Activated CD4-positive, alpha-beta T cell treated with anti-CD3 and anti-CD28 coated beads for 36 hours (primary cell): ENCODE results near the gene PPM1E. TPM values are rescaled to one million over a fixed set of nuclear protein-coding genes. Genes with fewer than 3 reads are reported as not detected.
"Not testable (repeated sequence)": the region's sequence is repeated elsewhere in the genome, so short reads cannot be mapped to it uniquely, and the experiment has no call there.

Experiments
- ATAC-seq: fragments of 200-7000 bp; cut with Tn5 transposase; one replicate; pipeline ENCODE4 v1.10.0; 2021; ENCODE audit warnings: mild to moderate bottlenecking, moderate library complexity
- CTCF ChIA-PET: fragments of 350-600 bp; sonication (Branson Sonifier 250); formaldehyde crosslinking; loops from one replicate; lab custom pipeline; 2021; ENCODE audit warnings: antibody characterized with exemption; lab: Charles Lee
- POLR2A ChIA-PET: fragments of 350-600 bp; sonication (Branson Sonifier 250); formaldehyde crosslinking; loops from one replicate; lab custom pipeline; 2021; ENCODE audit warnings: antibody characterized with exemption, inconsistent platforms; lab: Charles Lee
- DNase-seq: peaks from one replicate; pipeline ENCODE4 v3.0.0-alpha.2; 2020
- H3K27ac Mint-ChIP-seq: one replicate; pipeline ENCODE4 v1.8.0; 2021; ENCODE audit warnings: mixed read lengths
- H3K27me3 Mint-ChIP-seq: one replicate; pipeline ENCODE4 v1.8.0; 2021; ENCODE audit warnings: mixed read lengths
- H3K36me3 Mint-ChIP-seq: one replicate; pipeline ENCODE4 v1.8.0; 2021; ENCODE audit warnings: low read depth, mixed read lengths
- H3K4me1 Mint-ChIP-seq: one replicate; pipeline ENCODE4 v1.8.0; 2021; ENCODE audit warnings: mixed read lengths
- H3K4me3 Mint-ChIP-seq: one replicate; pipeline ENCODE4 v1.8.0; 2021; ENCODE audit warnings: mild to moderate bottlenecking, moderate library complexity, mixed read lengths
- H3K9me3 Mint-ChIP-seq: one replicate; pipeline ENCODE4 v1.8.0; 2021; ENCODE audit warnings: low read depth, mixed read lengths
- intact Hi-C, 2 experiments: fragments of 100-400 bp; cut with DNase I in 1 of 2; cut with micrococcal nuclease in 1 of 2; formaldehyde crosslinking; loops; one replicate each; pipeline versions ENCODE4 v1.14.2 to v1.15.1; 2022 to 2024; cut with DNase I, micrococcal nuclease
- total RNA-seq, 2 experiments: library from RNA; stranded (reverse); gene quantifications; one replicate each; pipeline ENCODE4 v1.2.3, GENCODE V29; 2021

The PPM1E gene
- total RNA-seq, 2 experiments from 2014 or later, result not detected

DNA sequence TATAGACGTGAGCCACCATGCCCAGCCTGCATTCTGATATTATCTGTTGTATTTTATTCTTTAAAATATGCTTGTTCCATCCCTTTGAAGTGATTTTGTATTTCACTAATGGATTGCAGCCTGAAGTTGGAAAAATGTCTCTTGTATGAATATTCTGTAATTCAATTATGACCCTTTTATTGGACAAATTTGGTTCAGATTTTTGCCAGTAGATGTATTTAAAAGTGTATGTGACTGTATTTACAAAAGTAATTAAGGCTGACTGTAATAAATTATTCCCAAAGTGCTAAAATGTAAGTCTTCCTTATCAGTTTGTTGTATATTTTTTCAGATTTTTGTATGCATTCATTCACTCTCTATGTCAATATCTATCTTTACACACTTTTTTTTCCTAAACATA lies 23.8 kb downstream of the PPM1E start:
- no peaks in the 10 kb centered on the region for H3K9me3 Mint-ChIP-seq
- intact Hi-C loops, result no loop called here
- H3K4me1 Mint-ChIP-seq, result no peaks in the 10 kb centered on the region
- no peak overlapping the region for H3K4me3 Mint-ChIP-seq
- ChIA-PET CTCF (no interaction called here), POLR2A (no interaction called here)
- H3K36me3 Mint-ChIP-seq, result no peaks in the 10 kb centered on the region
- peaks cover 2% of the 10 kb centered on the region for H3K27me3 Mint-ChIP-seq
- H3K27ac Mint-ChIP-seq, result no peak overlapping the region
- no peak for DNase-seq
- ATAC-seq, result no peak

DNA sequence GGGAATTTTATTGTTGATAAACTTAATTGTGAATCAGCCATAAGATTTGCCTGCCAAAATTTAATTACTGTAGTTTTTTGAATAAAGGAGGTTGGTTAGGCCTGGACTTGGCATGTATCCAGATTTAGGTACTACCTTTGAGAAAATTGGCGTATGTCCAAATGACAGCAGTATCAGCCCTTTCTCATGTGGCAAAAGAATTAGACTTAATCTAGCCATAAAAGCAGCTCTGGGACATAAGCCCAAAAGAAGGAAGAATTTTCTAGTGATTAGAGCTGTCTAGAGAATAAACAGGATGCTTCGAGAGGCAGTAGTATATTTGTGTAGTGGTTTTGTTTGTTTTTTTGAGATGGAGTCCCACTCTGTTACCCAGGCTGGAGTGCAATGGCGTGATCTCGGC lies 27.7 kb downstream of the PPM1E start:
- Mint-ChIP-seq H3K27ac (no peak overlapping the region), H3K4me1 (no peaks in the 10 kb centered on the region), H3K27me3 (peaks cover 3% of the 10 kb centered on the region), H3K4me3 (no peak overlapping the region), H3K9me3 (no peaks in the 10 kb centered on the region), H3K36me3 (no peaks in the 10 kb centered on the region)
- ATAC-seq, result no peak
- POLR2A ChIA-PET, result no interaction called here
- no peak for DNase-seq
- CTCF ChIA-PET, result interaction anchor here (1.3 kb wide), 1 partner anchor 31 kb away, joined by 3 read pairs; no protein-coding TSS in a partner anchor
- intact Hi-C loops, result no loop called here

DNA sequence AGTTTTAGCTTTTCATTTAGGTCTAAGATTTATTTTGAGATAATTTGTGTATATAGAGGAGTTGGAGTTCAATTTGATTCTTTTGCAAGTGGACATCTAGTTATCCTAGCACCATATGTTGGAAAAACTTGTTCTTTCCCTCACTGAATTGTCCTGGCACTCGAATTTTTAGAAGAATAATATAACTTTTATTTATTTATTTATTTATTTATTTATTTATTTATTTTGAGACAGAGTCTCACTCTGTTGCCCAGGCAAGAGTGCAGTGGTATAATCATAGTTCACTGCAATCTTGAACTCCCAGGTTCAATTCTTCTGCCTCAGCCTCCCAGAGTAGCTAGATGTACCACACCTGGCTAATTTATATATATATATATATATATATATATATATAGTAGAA lies 29.4 kb downstream of the PPM1E start:
- no peaks in the 10 kb centered on the region for H3K36me3 Mint-ChIP-seq
- ATAC-seq, result no peak
- peaks cover 5% of the 10 kb centered on the region for H3K4me1 Mint-ChIP-seq
- ChIA-PET POLR2A (no interaction called here), CTCF (interaction anchor here (1.6 kb wide), 1 partner anchor 74 kb away, joined by 4 read pairs; no protein-coding TSS in a partner anchor)
- peaks cover 6% of the 10 kb centered on the region for H3K27me3 Mint-ChIP-seq
- no peak for DNase-seq
- no peaks in the 10 kb centered on the region for H3K9me3 Mint-ChIP-seq
- intact Hi-C loops, result no loop called here
- H3K27ac Mint-ChIP-seq, result no peak overlapping the region
- H3K4me3 Mint-ChIP-seq, result no peak overlapping the region

DNA sequence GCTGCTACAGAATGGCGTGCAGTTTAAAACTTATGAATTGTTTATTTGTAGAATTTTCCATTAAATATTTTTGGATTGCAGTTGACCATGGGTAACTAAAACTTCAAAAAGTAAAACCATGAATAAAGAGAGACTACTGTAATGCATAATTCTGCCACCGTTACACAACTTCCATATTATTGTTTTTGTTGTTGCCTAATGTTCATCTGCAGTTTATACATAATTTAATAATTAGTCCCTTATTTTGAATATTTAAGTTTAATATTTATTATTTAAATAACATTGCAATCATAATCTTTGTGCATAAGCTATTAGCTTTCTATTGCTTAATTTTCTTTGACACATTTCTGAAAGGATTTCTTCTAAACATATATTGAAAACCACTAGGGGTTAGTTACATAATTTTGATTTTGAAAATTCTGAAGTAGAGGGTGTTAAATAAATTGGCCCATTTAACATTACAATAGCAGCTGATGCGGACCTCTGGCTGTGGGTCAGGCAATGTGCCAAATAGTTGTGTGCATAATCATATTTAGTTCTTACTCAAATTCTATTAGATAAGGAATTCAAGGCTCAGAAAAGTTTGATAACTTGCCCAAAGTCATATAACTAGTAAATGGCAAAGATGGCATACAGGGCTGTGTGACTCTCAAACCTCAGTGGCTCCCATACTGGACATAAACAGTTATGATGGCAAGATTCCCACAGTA lies 31.1 kb downstream of the PPM1E start:
- no peak for DNase-seq
- peaks cover 5% of the 10 kb centered on the region for H3K4me1 Mint-ChIP-seq
- H3K27me3 Mint-ChIP-seq, result peaks cover 8% of the 10 kb centered on the region
- no peak overlapping the region for H3K27ac Mint-ChIP-seq
- H3K4me3 Mint-ChIP-seq, result no peak overlapping the region
- ChIA-PET POLR2A (no interaction called here), CTCF (no interaction called here)
- ATAC-seq, result no peak
- intact Hi-C loops, result no loop called here
- no peaks in the 10 kb centered on the region for H3K36me3 Mint-ChIP-seq
- no peaks in the 10 kb centered on the region for H3K9me3 Mint-ChIP-seq

DNA sequence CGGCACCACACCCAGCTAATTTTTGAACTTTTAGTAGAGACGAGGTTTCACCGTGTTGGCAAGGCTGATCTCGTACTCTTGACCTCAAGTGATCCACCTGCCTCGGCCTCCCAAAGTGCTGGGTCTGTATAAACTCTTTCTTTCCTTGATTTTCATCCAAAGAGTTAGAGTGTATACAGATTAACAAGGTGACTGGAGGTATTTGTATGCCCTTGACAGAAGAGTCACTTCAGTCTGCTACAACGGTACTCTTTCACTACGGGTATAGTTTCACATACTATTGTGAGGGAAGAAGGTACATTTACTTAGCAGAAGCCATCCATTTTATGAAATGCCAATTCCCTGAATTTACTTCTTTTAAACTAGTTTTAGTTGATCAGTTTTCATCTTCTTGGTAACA lies 32.5 kb downstream of the PPM1E start:
- H3K4me3 Mint-ChIP-seq, result no peak overlapping the region
- H3K36me3 Mint-ChIP-seq, result no peaks in the 10 kb centered on the region
- H3K27me3 Mint-ChIP-seq, result peaks cover 11% of the 10 kb centered on the region
- ATAC-seq (no peak), DNase-seq (no peak)
- peaks cover 5% of the 10 kb centered on the region for H3K4me1 Mint-ChIP-seq
- intact Hi-C loops, result no loop called here
- H3K9me3 Mint-ChIP-seq, result no peaks in the 10 kb centered on the region
- POLR2A ChIA-PET, result no interaction called here
- CTCF ChIA-PET, result interaction anchor here (0.6 kb wide), 1 partner anchor 536 kb away, joined by 3 read pairs; no protein-coding TSS in a partner anchor
- no peak overlapping the region for H3K27ac Mint-ChIP-seq

DNA sequence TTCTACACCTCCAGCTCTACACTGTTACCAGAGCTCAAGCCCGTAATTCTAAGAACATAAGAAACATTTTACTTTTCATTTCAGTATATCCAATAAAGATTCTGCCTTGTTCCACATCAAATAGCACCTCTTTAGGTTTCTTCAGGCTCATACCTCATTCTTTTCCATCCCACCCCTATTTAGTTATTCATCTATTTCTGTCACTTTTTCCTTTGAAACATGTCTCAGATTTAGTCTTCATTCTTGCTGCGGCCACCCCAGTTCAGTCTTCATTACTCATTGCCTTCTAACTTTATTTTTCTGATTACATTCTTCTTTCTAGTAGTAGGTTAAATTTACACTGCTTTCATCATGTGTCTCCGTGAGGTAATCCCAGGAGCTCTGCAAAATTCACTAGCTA lies 33.5 kb downstream of the PPM1E start:
- intact Hi-C loops, result loop anchor here in 1 of 2 experiments (1.0 kb wide), 1 partner anchor 212 kb away; no protein-coding TSS in a partner anchor
- ChIA-PET CTCF (no interaction called here), POLR2A (interaction anchor here (1.0 kb wide), 1 partner anchor 157 kb away, joined by 5 read pairs; no protein-coding TSS in a partner anchor)
- H3K4me1 Mint-ChIP-seq, result peaks cover 5% of the 10 kb centered on the region
- H3K4me3 Mint-ChIP-seq, result no peak overlapping the region
- H3K9me3 Mint-ChIP-seq, result no peaks in the 10 kb centered on the region
- ATAC-seq (peak; percentile 85), DNase-seq (peak; percentile 29)
- peaks cover 11% of the 10 kb centered on the region for H3K27me3 Mint-ChIP-seq
- H3K36me3 Mint-ChIP-seq, result no peaks in the 10 kb centered on the region
- H3K27ac Mint-ChIP-seq, result no peak overlapping the region

DNA sequence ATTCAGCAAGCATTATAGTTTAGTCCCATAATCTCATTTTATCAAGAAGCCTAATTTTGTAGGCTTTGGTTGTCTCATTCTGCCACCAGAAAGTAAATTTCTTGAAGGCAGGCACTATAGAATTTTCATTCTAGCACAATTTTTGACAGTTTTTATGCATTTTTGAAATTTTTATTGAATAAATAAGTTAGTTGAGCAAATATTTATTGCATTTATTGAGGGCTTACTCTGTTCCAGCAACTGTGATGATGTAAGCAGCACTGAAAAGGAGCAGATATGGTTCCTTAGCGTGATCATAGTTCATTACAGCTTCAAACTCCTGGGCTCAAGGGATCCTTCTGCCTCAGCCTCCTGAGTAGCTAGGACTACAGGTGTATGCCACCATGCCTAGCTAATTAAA lies 34.2 kb downstream of the PPM1E start:
- H3K4me1 Mint-ChIP-seq, result peaks cover 5% of the 10 kb centered on the region
- ChIA-PET CTCF (no interaction called here), POLR2A (interaction anchor here (0.6 to 1.0 kb wide), 2 partner anchors 13 to 158 kb away, joined by 4 to 5 read pairs; no protein-coding TSS in a partner anchor)
- DNase-seq, result no peak
- peaks cover 3% of the 10 kb centered on the region for H3K9me3 Mint-ChIP-seq
- ATAC-seq, result no peak
- H3K27me3 Mint-ChIP-seq, result peaks cover 14% of the 10 kb centered on the region
- H3K4me3 Mint-ChIP-seq, result no peak overlapping the region
- no peak overlapping the region for H3K27ac Mint-ChIP-seq
- no peaks in the 10 kb centered on the region for H3K36me3 Mint-ChIP-seq
- intact Hi-C loops, result loop anchor here in 1 of 2 experiments (1.0 kb wide), 1 partner anchor 211 kb away; no protein-coding TSS in a partner anchor

DNA sequence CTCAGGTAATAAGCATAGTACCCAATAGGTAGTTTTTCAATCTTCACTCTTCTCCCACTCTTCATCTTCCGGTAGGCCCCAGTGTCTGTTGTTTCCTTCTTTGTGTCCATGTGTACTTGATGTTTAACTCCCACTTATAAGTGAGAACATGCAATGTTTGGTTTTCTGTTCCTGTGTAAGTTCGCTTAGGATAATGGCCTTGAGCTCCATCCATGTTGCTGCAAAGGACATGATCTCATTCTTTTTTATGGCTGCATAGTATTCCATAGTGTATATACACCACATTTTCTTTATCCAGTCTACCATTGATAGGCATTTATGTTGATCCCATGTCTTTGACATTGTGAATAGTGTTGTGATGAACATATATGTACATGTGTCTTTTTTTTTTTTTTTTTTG lies 38.9 kb downstream of the PPM1E start:
- H3K36me3 Mint-ChIP-seq, H3K27ac Mint-ChIP-seq, CTCF ChIA-PET, H3K4me1 Mint-ChIP-seq, POLR2A ChIA-PET, intact Hi-C loops, DNase-seq, ATAC-seq, H3K4me3 Mint-ChIP-seq, H3K9me3 Mint-ChIP-seq: not testable (repeated sequence)
- peaks cover 14% of the 10 kb centered on the region for H3K27me3 Mint-ChIP-seq

DNA sequence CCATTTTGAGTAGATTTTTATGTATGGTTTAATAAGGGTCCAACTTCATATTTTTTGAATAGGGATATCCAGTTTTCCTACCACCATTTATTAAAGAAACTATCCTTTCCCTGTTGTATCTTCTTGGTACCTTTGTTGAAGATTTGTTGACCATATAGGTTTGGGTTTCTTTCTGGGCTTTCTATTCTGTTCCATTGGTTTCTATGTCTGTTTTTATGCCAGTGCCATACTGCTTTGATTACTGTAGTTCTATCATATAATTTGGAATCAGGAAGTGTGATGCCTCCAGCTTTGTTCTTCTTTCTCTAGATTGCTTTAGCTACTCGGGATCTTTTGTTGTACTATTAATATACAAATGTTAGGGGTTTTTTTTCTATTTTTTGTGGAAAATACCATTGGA lies 46.5 kb downstream of the PPM1E start:
- H3K9me3 Mint-ChIP-seq, result peaks cover 1% of the 10 kb centered on the region
- H3K27ac Mint-ChIP-seq, result no peak overlapping the region
- CTCF ChIA-PET, result interaction anchor here (0.6 kb wide), 1 partner anchor 247 kb away, joined by 3 read pairs; no protein-coding TSS in a partner anchor
- ATAC-seq, result no peak
- no peaks in the 10 kb centered on the region for H3K4me1 Mint-ChIP-seq
- no peak overlapping the region for H3K4me3 Mint-ChIP-seq
- no peaks in the 10 kb centered on the region for H3K36me3 Mint-ChIP-seq
- intact Hi-C loops, result no loop called here
- H3K27me3 Mint-ChIP-seq, result peaks cover 16% of the 10 kb centered on the region
- DNase-seq, result no peak
- POLR2A ChIA-PET, result no interaction called here

DNA sequence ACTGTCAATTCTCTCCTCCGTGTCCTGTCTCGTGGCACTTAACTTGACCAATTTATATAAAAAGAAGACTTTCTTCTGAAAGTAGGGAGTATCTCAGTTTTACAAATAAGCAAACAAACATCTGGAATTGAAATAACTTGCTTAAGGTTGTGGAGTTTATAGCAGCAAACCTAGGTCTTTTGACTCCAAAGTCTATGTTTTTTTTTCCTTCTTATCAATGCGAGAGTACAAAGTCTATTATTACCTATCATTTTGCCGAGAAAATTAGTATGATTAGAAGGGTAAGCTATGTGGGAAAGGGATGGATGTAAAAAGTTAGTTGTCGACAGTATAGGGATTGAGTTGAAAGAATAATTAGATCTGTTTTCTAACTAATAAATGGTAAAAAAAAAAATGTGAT lies 50.4 kb downstream of the PPM1E start:
- H3K27me3 Mint-ChIP-seq, result peaks cover 21% of the 10 kb centered on the region
- H3K36me3 Mint-ChIP-seq, result no peaks in the 10 kb centered on the region
- intact Hi-C loops, result no loop called here

DNA sequence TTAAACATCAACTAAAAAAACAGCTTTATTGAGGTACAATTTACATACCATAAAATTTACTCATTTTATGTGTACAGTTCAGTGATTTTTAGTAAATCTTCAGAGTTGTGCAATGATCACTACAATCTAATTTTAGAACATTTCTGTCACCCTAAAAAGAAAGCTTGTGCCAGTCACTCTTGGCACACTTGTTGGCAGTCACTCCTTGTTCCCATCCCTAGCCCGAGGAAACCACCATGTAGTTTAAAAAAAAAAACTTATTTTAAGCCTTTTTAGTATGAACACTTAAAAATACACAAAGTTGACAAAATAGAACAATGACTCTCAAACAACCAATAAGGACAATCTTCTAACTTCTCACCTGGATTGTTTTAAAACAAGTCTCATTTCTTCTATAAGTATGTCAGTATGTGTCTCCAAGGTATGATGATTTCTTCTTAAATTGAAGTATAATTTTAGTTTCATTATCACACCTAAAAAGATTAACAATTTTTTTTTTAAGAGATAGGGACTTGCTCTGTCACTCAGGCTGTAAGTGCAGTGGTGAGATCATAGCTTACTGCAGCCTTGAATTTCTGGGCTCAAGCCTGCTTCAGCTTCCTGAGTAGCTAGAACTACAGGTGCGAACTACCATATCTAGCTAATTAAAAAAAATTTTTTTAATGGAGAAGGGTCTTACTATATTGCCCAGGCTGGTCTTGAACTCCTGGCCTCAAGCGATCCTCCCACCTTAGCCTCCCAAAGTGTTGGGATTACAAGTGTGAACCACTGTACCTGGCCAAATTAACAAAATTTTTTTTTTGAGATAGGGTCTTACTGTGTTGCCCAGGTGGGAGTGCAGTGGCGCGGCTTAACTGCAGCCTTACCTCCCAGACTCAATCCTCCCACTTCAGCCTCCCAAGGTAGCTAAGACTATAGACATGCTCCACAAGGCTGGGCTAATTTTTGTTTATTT lies 53.2 kb downstream of the PPM1E start:
- DNase-seq (no peak), ATAC-seq (no peak)
- peaks cover 14% of the 10 kb centered on the region for H3K27me3 Mint-ChIP-seq
- no peak overlapping the region for H3K27ac Mint-ChIP-seq
- ChIA-PET POLR2A (no interaction called here), CTCF (no interaction called here)
- H3K9me3 Mint-ChIP-seq, result no peaks in the 10 kb centered on the region
- H3K36me3 Mint-ChIP-seq, result no peaks in the 10 kb centered on the region
- H3K4me3 Mint-ChIP-seq, result no peak overlapping the region
- intact Hi-C loops, result no loop called here
- no peaks in the 10 kb centered on the region for H3K4me1 Mint-ChIP-seq

More for the DNA sequence above, 50.4 kb downstream of the PPM1E start:
- Mint-ChIP-seq H3K4me3 (no peak overlapping the region), H3K27ac (no peak overlapping the region), H3K4me1 (no peaks in the 10 kb centered on the region), H3K9me3 (peaks cover 1% of the 10 kb centered on the region)
- no peak for ATAC-seq
- CTCF ChIA-PET, result interaction anchor here (0.5 kb wide), 1 partner anchor 679 kb away, joined by 3 read pairs; no protein-coding TSS in a partner anchor
- POLR2A ChIA-PET, result no interaction called here
- DNase-seq, result no peak
